H9 (cell line): Measurements from ENCODE around the gene DEUP1. TPM values are rescaled to one million over a fixed set of nuclear protein-coding genes. Genes with fewer than 3 reads are reported as not detected.

Experiments used
- DNase-seq: peaks from one replicate; pipeline ENCODE4 v3.0.0-alpha.2; 2017
- H2AFZ ChIP-seq: one replicate; pipeline ENCODE4 v1.6.1; 2013; ENCODE audit warnings: mild to moderate bottlenecking, low read length, control low read depth, moderate library complexity
- H2AK5ac ChIP-seq: 2 replicates; pipeline ENCODE4 v1.6.1; 2013; ENCODE audit warnings: low read length, control low read depth, mixed read lengths; ENCODE audit not compliant: insufficient read length
- H2BK120ac ChIP-seq: one replicate; pipeline ENCODE4 v1.6.1; 2013; ENCODE audit warnings: low read depth, mild to moderate bottlenecking, low read length, control low read depth, inconsistent platforms; ENCODE audit not compliant: poor library complexity, severe bottlenecking
- H2BK12ac ChIP-seq: 2 replicates; pipeline ENCODE4 v1.6.1; 2013; ENCODE audit warnings: low read length, control low read depth, mixed read lengths, low read depth; ENCODE audit not compliant: insufficient read length
- H2BK15ac ChIP-seq: 2 replicates; pipeline ENCODE4 v1.6.1; 2013; ENCODE audit warnings: low read depth, low read length, control low read depth
- H2BK20ac ChIP-seq: one replicate; pipeline ENCODE4 v1.6.1; 2013; ENCODE audit warnings: low read depth, mild to moderate bottlenecking, low read length, control low read depth, inconsistent platforms; ENCODE audit not compliant: poor library complexity, severe bottlenecking
- H2BK5ac ChIP-seq: 2 replicates; pipeline ENCODE4 v1.6.1; 2013; ENCODE audit warnings: low read length, control low read depth, mixed read lengths; ENCODE audit not compliant: insufficient read length
- H3K14ac ChIP-seq: 2 replicates; pipeline ENCODE4 v1.6.1; 2013; ENCODE audit warnings: low read length, control low read depth; ENCODE audit not compliant: insufficient read depth
- H3K18ac ChIP-seq: 2 replicates; pipeline ENCODE4 v1.6.1; 2013; ENCODE audit warnings: low read depth, mild to moderate bottlenecking, mixed read lengths, low read length, control low read depth; ENCODE audit not compliant: insufficient read length
- H3K23ac ChIP-seq: 2 replicates; pipeline ENCODE4 v1.6.1; 2013; ENCODE audit warnings: low read length, control low read depth, mixed read lengths, low read depth; ENCODE audit not compliant: insufficient read length
- H3K23me2 ChIP-seq: 2 replicates; pipeline ENCODE4 v1.6.1; 2013; ENCODE audit warnings: low read depth, mild to moderate bottlenecking, mixed read lengths, low read length, control low read depth; ENCODE audit not compliant: insufficient read length, poor library complexity, severe bottlenecking
- H3K27ac ChIP-seq: 2 replicates; pipeline ENCODE4 v1.5.1; 2013; ENCODE audit warnings: low read length, control low read depth, mixed read lengths, low read depth; ENCODE audit not compliant: insufficient read length
- H3K27me3 ChIP-seq: 2 replicates; pipeline ENCODE4 v1.6.1; 2013; ENCODE audit warnings: low read length, control low read depth, inconsistent platforms; ENCODE audit not compliant: insufficient read depth
- H3K4ac ChIP-seq: 2 replicates; pipeline ENCODE4 v1.6.1; 2013; ENCODE audit warnings: low read depth, mild to moderate bottlenecking, control low read depth, inconsistent platforms, low read length, moderate library complexity
- H3K4me1 ChIP-seq: 2 replicates; pipeline ENCODE4 v1.6.1; 2013; ENCODE audit warnings: low read length, control low read depth, inconsistent platforms; ENCODE audit not compliant: insufficient read depth
- H3K4me2 ChIP-seq: 2 replicates; pipeline ENCODE4 v1.6.1; 2013; ENCODE audit warnings: low read length, control low read depth, mixed read lengths; ENCODE audit not compliant: insufficient read length, insufficient read depth
- H3K56ac ChIP-seq: 2 replicates; pipeline ENCODE4 v1.6.1; 2013; ENCODE audit warnings: low read depth, mild to moderate bottlenecking, mixed read lengths, low read length, control low read depth; ENCODE audit not compliant: insufficient read length
- H3K79me1 ChIP-seq: 2 replicates; pipeline ENCODE4 v1.6.1; 2013; ENCODE audit warnings: low read depth, mild to moderate bottlenecking, moderate library complexity, low read length, control low read depth, inconsistent platforms; ENCODE audit not compliant: insufficient read depth, poor library complexity, severe bottlenecking
- H3K79me2 ChIP-seq: 2 replicates; pipeline ENCODE4 v1.6.1; 2013; ENCODE audit warnings: low read length, control low read depth, inconsistent platforms; ENCODE audit not compliant: insufficient read depth
- H3K9ac ChIP-seq: 2 replicates; pipeline ENCODE4 v1.6.1; 2013; ENCODE audit warnings: low read length, control low read depth, mixed read lengths; ENCODE audit not compliant: insufficient read length; ENCODE audit errors: extremely low read depth
- H3K9me3 ChIP-seq: one replicate; pipeline ENCODE4 v1.6.1; 2013; ENCODE audit warnings: low read depth, low read length, inconsistent platforms; ENCODE audit not compliant: control insufficient read depth
- H3T11ph ChIP-seq: one replicate; pipeline ENCODE4 v1.6.1; 2013; ENCODE audit warnings: mild to moderate bottlenecking, low read length, control low read depth, inconsistent platforms
- H4K20me1 ChIP-seq: one replicate; pipeline ENCODE4 v1.6.1; 2013; ENCODE audit not compliant: control insufficient read depth, insufficient read length, insufficient read depth
- H4K5ac ChIP-seq: 2 replicates; pipeline ENCODE4 v1.6.1; 2013; ENCODE audit warnings: low read depth, mild to moderate bottlenecking, mixed read lengths, low read length, control low read depth; ENCODE audit not compliant: insufficient read length
- H4K8ac ChIP-seq: replicated peaks from 2 replicates; pipeline ENCODE4 v1.6.1; 2013; ENCODE audit warnings: low read length, control low read depth, mixed read lengths, low read depth; ENCODE audit not compliant: insufficient read length
- H4K91ac ChIP-seq: 2 replicates; pipeline ENCODE4 v1.6.1; 2013; ENCODE audit warnings: low read depth, mild to moderate bottlenecking, moderate library complexity, mixed read lengths, low read length, control low read depth; ENCODE audit not compliant: insufficient read length
- H3K27ac Mint-ChIP-seq, 3 experiments: 2 replicates in 2 of 3; 3 replicates in 1 of 3; pipeline ENCODE4 v1.8.0; 2020 to 2021; ENCODE audit warnings: mixed read lengths in 3 of 3, mild to moderate bottlenecking in 1 of 3, moderate library complexity in 1 of 3
- H3K27me3 Mint-ChIP-seq: 2 replicates; pipeline ENCODE4 v1.8.0; 2021; ENCODE audit warnings: low read depth, mild to moderate bottlenecking, moderate library complexity, mixed read lengths
- H3K36me3 Mint-ChIP-seq, 3 experiments: 2 replicates in 2 of 3; 3 replicates in 1 of 3; pipeline ENCODE4 v1.8.0; 2020 to 2021; ENCODE audit warnings: low read depth in 3 of 3, mixed read lengths in 3 of 3; ENCODE audit not compliant: insufficient read depth in 1 of 3
- H3K4me1 Mint-ChIP-seq, 2 experiments: 2 replicates each; pipeline ENCODE4 v1.8.0; 2020; ENCODE audit warnings: mixed read lengths in 2 of 2
- H3K4me3 Mint-ChIP-seq, 2 experiments: 2 replicates in 1 of 2; 3 replicates in 1 of 2; pipeline ENCODE4 v1.8.0; 2020 to 2021; ENCODE audit warnings: mild to moderate bottlenecking in 2 of 2, mixed read lengths in 2 of 2, moderate library complexity in 1 of 2
- H3K9me3 Mint-ChIP-seq, 2 experiments: 2 replicates in 1 of 2; 3 replicates in 1 of 2; pipeline ENCODE4 v1.8.0; 2020; ENCODE audit warnings: mild to moderate bottlenecking in 2 of 2, mixed read lengths in 2 of 2, moderate library complexity in 1 of 2
- CTCF ChIP-seq: fragments of 200-600 bp; sonication (generic); conservative IDR thresholded peaks from 3 replicates; pipeline ENCODE4 v1.8.0; 2021; ENCODE audit warnings: antibody characterized with exemption, mild to moderate bottlenecking
- WGBS: extraction: QIAGEN DNeasy Blood & Tissue Kit; methylation state at CpG from one replicate; pipeline ENCODE4 v1.1.7; 2013; ENCODE audit warnings: missing lambda C conversion rate, low lambda C conversion rate, mixed read lengths; ENCODE audit not compliant: insufficient read length; ENCODE audit errors: extremely low coverage; 5-methylcytosine and 5-hydroxymethylcytosine counted together
- total RNA-seq: library from RNA; stranded (reverse); gene quantifications from 2 replicates; pipeline ENCODE4 v1.2.1, GENCODE V29; 2021

The DEUP1 gene
- total RNA-seq, 1 experiment from 2014 or later, result 0.22 TPM

GRCh38 chr11:93326681-93327080 lies 3.9 kb upstream of the DEUP1 start:
- H3K36me3 Mint-ChIP-seq, result no peaks in the 10 kb centered on the region; a peak in 2 of 7 replicates
- Histone ChIP-seq H3K23me2 (peaks cover 5% of the 10 kb centered on the region), H3K9ac (no peak overlapping the region), H4K20me1 (no peaks in the 10 kb centered on the region), H3K4me2 (no peak overlapping the region), H2BK5ac (no peak overlapping the region), H2BK12ac (no peak overlapping the region), H3K79me1 (no peaks in the 10 kb centered on the region), H2BK120ac (no peak overlapping the region), H3K23ac (no peak overlapping the region), H3K18ac (no peak overlapping the region), H2AFZ (no peak overlapping the region), H3K27ac (no peak overlapping the region), H3K4me1 (no peaks in the 10 kb centered on the region), H3K79me2 (no peaks in the 10 kb centered on the region), H3T11ph (no peak overlapping the region), H3K14ac (no peak overlapping the region), H2BK15ac (no peak overlapping the region), H2AK5ac (no peak overlapping the region), H2BK20ac (no peak overlapping the region), H3K4ac (no peak overlapping the region), H4K8ac (no peak overlapping the region), H4K91ac (no peak overlapping the region), H3K27me3 (no peaks in the 10 kb centered on the region; the same call in 1 of the 2 replicates), H3K56ac (no peak overlapping the region), H4K5ac (no peak overlapping the region), H3K9me3 (no peaks in the 10 kb centered on the region)
- H3K4me3 Mint-ChIP-seq, result no peak overlapping the region
- peaks cover 29% of the 10 kb centered on the region for H3K27me3 Mint-ChIP-seq
- H3K27ac Mint-ChIP-seq, result no peak overlapping the region
- DNase-seq, result no peak
- no CpG with 5 or more reads among the region's 4 CpGs for WGBS
- no peak for TF ChIP-seq CTCF
- H3K4me1 Mint-ChIP-seq, result peaks cover 0 to 11% of the 10 kb centered on the region in 2 experiments; a peak in 3 of 4 replicates
- H3K9me3 Mint-ChIP-seq, result peaks cover 2 to 3% of the 10 kb centered on the region in 2 experiments; a peak in 3 of 5 replicates
